Endothelial cell (in vitro differentiated cells): ENCODE data around the gene CDC42SE2. TPM values are rescaled to one million over a fixed set of nuclear protein-coding genes. Genes with fewer than 3 reads are reported as not detected.

Experiments used
- DNase-seq: peaks from one replicate; pipeline ENCODE4 v3.0.0; 2021; ENCODE audit warnings: low spot score
- H3K27ac Mint-ChIP-seq: one replicate; pipeline ENCODE4 v1.8.0; 2021; ENCODE audit warnings: mixed read lengths, inconsistent platforms; ENCODE audit not compliant: unreplicated experiment
- H3K27me3 Mint-ChIP-seq: one replicate; pipeline ENCODE4 v1.8.0; 2021; ENCODE audit warnings: mild to moderate bottlenecking, moderate library complexity, mixed read lengths, inconsistent platforms; ENCODE audit not compliant: unreplicated experiment
- H3K36me3 Mint-ChIP-seq: one replicate; pipeline ENCODE4 v1.8.0; 2021; ENCODE audit warnings: mild to moderate bottlenecking, low read depth, mixed read lengths, inconsistent platforms; ENCODE audit not compliant: unreplicated experiment
- H3K4me1 Mint-ChIP-seq: one replicate; pipeline ENCODE4 v1.8.0; 2021; ENCODE audit warnings: mild to moderate bottlenecking, mixed read lengths, inconsistent platforms; ENCODE audit not compliant: unreplicated experiment
- H3K4me3 Mint-ChIP-seq: one replicate; pipeline ENCODE4 v1.8.0; 2021; ENCODE audit warnings: mild to moderate bottlenecking, mixed read lengths, inconsistent platforms; ENCODE audit not compliant: unreplicated experiment
- H3K9me3 Mint-ChIP-seq: one replicate; pipeline ENCODE4 v1.8.0; 2021; ENCODE audit warnings: mixed read lengths, inconsistent platforms; ENCODE audit not compliant: unreplicated experiment
- total RNA-seq: library from RNA; stranded (reverse); fragmentation: NEBNext Ultra II Directional; extraction: Animal tissue kit (Norgen Biotek cat#: 25700); gene quantifications from one replicate; pipeline ENCODE4 v1.2.1, GENCODE V29; 2021; ENCODE audit not compliant: unreplicated experiment
- TF ChIP-seq, protein P1 (sequence below): fragments of 200-600 bp; sonication (generic); IDR thresholded peaks from one replicate; pipeline ENCODE4 v1.5.0; 2021; ENCODE audit warnings: antibody characterized with exemption; ENCODE audit not compliant: unreplicated experiment

Gene CDC42SE2
- total RNA-seq, 1 donor from 2014 or later, result 22.2 TPM

DNA sequence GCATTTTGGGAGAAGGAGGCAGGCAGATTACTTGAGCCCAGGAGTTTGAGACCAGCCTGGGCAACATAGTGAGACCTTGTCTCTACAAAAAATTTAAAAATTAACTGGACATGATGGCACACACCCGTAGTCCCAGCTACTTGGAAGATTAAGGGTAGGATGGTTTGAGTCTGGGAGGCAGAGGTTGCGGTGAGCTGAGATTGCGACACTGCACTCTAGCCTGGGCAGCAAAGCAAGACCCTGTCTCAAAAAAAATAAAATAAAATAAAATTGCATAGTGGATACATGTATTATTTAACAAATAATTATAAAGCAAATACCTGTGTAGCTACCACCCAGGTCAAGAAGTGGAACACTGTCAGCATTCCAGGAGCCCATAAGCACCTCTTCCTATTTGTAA lies 90.1 kb downstream of the CDC42SE2 start:
- Mint-ChIP-seq H3K9me3 (no peaks in the 10 kb centered on the region), H3K27me3 (no peaks in the 10 kb centered on the region), H3K4me3 (no peak overlapping the region), H3K27ac (no peak overlapping the region), H3K36me3 (no peaks in the 10 kb centered on the region), H3K4me1 (no peaks in the 10 kb centered on the region)
- no peak for DNase-seq
- TF ChIP-seq, protein P1, sequence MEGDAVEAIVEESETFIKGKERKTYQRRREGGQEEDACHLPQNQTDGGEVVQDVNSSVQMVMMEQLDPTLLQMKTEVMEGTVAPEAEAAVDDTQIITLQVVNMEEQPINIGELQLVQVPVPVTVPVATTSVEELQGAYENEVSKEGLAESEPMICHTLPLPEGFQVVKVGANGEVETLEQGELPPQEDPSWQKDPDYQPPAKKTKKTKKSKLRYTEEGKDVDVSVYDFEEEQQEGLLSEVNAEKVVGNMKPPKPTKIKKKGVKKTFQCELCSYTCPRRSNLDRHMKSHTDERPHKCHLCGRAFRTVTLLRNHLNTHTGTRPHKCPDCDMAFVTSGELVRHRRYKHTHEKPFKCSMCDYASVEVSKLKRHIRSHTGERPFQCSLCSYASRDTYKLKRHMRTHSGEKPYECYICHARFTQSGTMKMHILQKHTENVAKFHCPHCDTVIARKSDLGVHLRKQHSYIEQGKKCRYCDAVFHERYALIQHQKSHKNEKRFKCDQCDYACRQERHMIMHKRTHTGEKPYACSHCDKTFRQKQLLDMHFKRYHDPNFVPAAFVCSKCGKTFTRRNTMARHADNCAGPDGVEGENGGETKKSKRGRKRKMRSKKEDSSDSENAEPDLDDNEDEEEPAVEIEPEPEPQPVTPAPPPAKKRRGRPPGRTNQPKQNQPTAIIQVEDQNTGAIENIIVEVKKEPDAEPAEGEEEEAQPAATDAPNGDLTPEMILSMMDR, result no peak

DNA sequence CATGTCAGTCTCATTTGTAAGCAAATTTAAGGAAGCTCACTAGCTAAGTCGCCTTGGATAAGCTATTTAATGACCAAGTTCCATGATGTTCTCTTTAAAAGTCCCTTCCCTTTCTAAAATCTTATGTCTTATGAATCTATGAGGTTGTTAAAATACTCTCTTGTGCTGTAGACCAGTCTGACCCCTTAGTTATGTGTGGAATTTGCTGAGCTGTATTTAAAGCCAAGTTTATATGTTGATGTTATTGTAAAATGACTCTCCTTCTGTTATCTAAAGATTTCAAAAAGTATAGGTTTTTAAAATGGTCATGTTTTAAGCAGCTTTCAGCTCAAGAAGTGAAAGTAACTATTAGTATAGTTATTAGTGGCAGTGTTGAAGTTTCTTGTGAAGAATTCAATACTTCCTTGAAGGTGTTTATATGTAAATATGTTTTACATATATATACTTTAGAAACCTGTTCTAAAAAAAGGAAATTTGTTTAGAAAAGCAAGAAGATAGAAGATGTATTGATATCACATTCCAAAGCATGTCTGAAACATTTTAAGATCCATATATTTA lies 92.2 kb downstream of the CDC42SE2 start:
- Mint-ChIP-seq H3K9me3 (no peaks in the 10 kb centered on the region), H3K27me3 (no peaks in the 10 kb centered on the region), H3K4me3 (no peak overlapping the region), H3K36me3 (peaks cover 3% of the 10 kb centered on the region), H3K27ac (no peak overlapping the region), H3K4me1 (no peaks in the 10 kb centered on the region)
- TF ChIP-seq, protein P1, result no peak
- no peak for DNase-seq

DNA sequence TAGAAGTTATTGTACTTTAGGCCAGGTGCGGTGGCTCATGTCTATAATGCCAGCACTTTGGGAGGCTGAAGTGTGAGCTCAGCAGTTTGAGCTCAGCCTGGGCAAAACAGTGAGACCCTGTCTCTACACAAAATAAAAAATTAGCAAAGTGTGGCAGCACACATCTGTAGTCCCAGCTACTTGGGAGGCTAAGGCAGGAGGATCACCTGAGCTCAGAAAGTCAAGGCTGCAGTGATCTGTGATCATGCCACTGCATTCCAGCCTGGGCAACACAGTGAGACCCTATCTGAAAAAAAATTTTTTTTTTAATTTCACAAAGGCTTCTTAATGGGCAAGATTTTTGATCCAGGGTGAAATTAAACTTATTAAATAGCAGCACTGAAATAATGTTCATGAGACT lies 92.8 kb downstream of the CDC42SE2 start:
- no peak overlapping the region for H3K27ac Mint-ChIP-seq
- H3K27me3 Mint-ChIP-seq, result no peaks in the 10 kb centered on the region
- no peaks in the 10 kb centered on the region for H3K4me1 Mint-ChIP-seq
- no peaks in the 10 kb centered on the region for H3K9me3 Mint-ChIP-seq
- H3K4me3 Mint-ChIP-seq, result no peak overlapping the region
- H3K36me3 Mint-ChIP-seq, result peaks cover 3% of the 10 kb centered on the region
- TF ChIP-seq, protein P1, result no peak
- no peak for DNase-seq

DNA sequence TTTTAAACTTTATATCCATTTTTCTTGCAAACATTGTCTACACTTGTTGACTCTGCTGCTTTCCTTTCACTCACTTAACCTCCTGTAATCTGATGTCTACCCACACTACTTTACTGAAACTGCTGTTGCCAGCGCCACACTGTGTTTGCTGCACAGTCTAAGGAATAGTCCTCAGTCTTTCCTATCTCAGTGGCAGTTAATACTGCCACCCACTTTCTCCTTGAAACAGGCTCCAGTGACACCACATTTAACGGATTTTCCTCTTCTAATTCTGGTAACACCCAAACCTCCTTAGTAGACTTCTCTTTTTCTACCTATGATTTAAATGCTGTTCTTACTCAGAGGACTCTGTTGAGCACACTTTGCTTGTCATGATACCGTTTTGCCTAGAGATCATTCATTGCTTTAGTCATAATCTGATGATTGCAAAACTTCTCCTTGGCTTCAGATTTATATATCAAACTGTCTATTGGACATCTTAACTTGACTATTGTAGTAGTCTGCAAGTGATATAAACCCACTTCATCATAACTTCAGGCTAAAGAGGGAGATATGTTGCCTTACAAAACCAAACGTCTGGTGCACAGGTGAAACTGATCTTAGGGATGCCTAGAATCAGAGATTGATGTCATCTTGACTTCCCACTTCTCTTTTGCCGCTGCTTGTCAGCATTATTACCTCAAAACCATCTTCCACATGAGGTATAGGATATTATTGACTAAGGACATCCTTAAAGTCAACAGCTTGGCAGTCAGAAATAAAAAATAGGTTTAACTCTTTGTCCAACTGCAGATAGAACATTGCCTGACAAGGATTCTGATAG lies 94.1 kb downstream of the CDC42SE2 start:
- TF ChIP-seq, protein P1, result no peak
- H3K4me1 Mint-ChIP-seq, result no peaks in the 10 kb centered on the region

DNA sequence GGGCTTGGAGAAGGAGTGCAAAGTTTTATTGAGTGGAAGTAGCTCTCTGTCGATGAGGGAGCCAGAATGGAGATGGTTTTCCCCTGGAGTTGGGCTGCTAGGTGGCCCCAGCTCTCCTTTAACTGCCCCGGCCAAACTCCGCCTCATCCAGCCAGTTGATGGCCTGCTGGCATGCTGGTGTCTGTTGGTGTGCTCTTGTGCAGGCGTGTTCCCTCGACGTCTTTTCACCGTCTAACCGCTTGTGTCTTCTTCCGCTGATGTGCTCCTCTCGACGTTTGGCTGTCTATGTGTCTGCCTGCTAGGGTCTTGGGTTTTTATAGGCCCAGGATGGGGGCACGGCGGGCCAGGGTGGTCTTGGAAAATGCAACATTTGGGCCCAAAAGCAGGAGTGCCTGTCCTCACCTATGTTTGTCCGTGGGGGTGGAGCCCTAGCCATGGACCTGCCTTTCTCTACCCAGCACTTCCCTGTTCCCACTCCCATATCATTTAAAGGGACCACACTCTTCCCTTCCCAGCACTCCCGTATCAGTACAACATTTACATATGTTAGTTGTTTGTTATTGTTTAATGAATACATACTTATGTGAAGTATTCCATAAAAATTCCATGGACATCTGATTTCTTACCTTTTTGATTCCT lies 97.9 kb downstream of the CDC42SE2 start:
- no peak overlapping the region for H3K27ac Mint-ChIP-seq
- no peak overlapping the region for H3K4me3 Mint-ChIP-seq
- no peaks in the 10 kb centered on the region for H3K27me3 Mint-ChIP-seq
- TF ChIP-seq, protein P1, result no peak
- no peaks in the 10 kb centered on the region for H3K9me3 Mint-ChIP-seq
- H3K4me1 Mint-ChIP-seq, result peaks cover 7% of the 10 kb centered on the region
- DNase-seq, result no peak
- peaks cover 3% of the 10 kb centered on the region for H3K36me3 Mint-ChIP-seq

More for the DNA sequence above, 94.1 kb downstream of the CDC42SE2 start:
- no peak overlapping the region for H3K4me3 Mint-ChIP-seq
- no peak for DNase-seq
- H3K27me3 Mint-ChIP-seq, result no peaks in the 10 kb centered on the region
- no peak overlapping the region for H3K27ac Mint-ChIP-seq
- peaks cover 3% of the 10 kb centered on the region for H3K36me3 Mint-ChIP-seq
- H3K9me3 Mint-ChIP-seq, result no peaks in the 10 kb centered on the region
